ENCODE results near the gene OSBP.

The OSBP gene

DNA sequence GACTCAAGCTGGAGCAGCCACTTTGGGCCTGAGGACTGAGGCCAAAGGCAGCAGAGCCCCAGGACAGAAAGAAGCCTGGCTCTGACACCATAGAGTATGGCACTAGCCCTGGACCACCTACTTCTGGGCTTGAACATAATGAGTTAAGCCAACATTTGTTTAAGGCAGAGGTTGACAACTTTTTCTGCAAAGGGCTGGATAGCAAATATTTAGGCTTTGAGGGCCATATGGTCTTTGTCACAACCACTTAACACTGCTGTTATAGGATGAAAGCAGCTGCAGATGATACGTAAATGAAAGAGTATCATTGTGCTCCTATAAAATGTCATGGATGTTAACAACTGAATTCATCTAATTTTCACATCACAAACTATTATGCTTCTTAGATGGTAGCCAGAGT is 16.6 kb downstream of the OSBP start:
- ATAC-seq (ENCODE audit: insufficient read depth, low read depth) (no peak), DNase-seq (no peak)
- no peak overlapping the region for H2AFZ ChIP-seq (ENCODE audit: low read depth, low read length)
- no peaks in the 10 kb centered on the region for H3K9me3 ChIP-seq (ENCODE audit: insufficient read depth, low read length, severe bottlenecking)
- H3K4me1 ChIP-seq (ENCODE audit: insufficient read depth, low read length): no peaks in the 10 kb centered on the region
- no peak overlapping the region for H3K27ac ChIP-seq (ENCODE audit: low read length)
- H3K36me3 ChIP-seq (ENCODE audit: insufficient read depth, low read length): peaks cover 98% of the 10 kb centered on the region
- H3K27me3 ChIP-seq (ENCODE audit: insufficient read depth, low read length, poor library complexity): no peaks in the 10 kb centered on the region
- H3K4me3 ChIP-seq (ENCODE audit: low read depth in 1 of 2, low read length in 2 of 2): no peak overlapping the region
- no peak overlapping the region for H3K9ac ChIP-seq (ENCODE audit: low read depth, low read length)
- no peak overlapping the region for H3K4me2 ChIP-seq (ENCODE audit: insufficient read depth, low read length)
- peaks cover 12% of the 10 kb centered on the region; the same call in 1 of the 2 replicates for H4K20me1 ChIP-seq (ENCODE audit: insufficient read depth, low read length)
- peaks cover 19% of the 10 kb centered on the region; the same call in 1 of the 2 replicates for H3K79me2 ChIP-seq (ENCODE audit: insufficient read depth, low read length)
- no peak for TF ChIP-seq EZH2 (IDR thresholded peaks at IDR 0.05; ENCODE audit: borderline replicate concordance, low read depth, low read length, severe bottlenecking)
- TF ChIP-seq, protein P1, sequence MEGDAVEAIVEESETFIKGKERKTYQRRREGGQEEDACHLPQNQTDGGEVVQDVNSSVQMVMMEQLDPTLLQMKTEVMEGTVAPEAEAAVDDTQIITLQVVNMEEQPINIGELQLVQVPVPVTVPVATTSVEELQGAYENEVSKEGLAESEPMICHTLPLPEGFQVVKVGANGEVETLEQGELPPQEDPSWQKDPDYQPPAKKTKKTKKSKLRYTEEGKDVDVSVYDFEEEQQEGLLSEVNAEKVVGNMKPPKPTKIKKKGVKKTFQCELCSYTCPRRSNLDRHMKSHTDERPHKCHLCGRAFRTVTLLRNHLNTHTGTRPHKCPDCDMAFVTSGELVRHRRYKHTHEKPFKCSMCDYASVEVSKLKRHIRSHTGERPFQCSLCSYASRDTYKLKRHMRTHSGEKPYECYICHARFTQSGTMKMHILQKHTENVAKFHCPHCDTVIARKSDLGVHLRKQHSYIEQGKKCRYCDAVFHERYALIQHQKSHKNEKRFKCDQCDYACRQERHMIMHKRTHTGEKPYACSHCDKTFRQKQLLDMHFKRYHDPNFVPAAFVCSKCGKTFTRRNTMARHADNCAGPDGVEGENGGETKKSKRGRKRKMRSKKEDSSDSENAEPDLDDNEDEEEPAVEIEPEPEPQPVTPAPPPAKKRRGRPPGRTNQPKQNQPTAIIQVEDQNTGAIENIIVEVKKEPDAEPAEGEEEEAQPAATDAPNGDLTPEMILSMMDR (IDR thresholded peaks at IDR 0.05; ENCODE audit: borderline replicate concordance, extremely low read depth, low read length, poor library complexity, severe bottlenecking): no peak

DNA sequence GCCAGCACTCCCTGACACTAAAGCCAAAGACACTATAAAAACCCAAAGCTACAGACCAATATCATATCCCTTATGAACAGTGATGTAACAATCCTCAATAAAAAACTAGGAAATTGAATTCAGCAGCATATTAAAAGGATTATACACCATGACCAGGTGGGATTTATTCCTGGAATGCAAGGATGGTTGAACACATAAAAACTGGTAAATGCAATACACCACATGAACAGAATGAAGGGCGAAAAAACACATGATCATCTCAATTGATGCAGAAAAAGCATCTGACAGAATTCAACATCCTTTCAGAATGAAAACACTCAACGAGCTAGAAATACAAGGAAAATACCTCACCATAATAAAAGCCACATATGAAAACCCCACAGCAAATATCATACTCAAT is 31.3 kb downstream of the OSBP start:
- H3K4me2 ChIP-seq (ENCODE audit: insufficient read depth, low read length): no peak overlapping the region
- no peaks in the 10 kb centered on the region for H3K79me2 ChIP-seq (ENCODE audit: insufficient read depth, low read length)
- TF ChIP-seq, protein P1 (IDR thresholded peaks at IDR 0.05; ENCODE audit: borderline replicate concordance, extremely low read depth, low read length, poor library complexity, severe bottlenecking): no peak
- no peak for TF ChIP-seq EZH2 (IDR thresholded peaks at IDR 0.05; ENCODE audit: borderline replicate concordance, low read depth, low read length, severe bottlenecking)
- no peaks in the 10 kb centered on the region for H4K20me1 ChIP-seq (ENCODE audit: insufficient read depth, low read length)
- DNase-seq (no peak), ATAC-seq (ENCODE audit: insufficient read depth, low read depth) (no peak)
- no peaks in the 10 kb centered on the region for H3K4me1 ChIP-seq (ENCODE audit: insufficient read depth, low read length)
- peaks cover 9% of the 10 kb centered on the region for H3K9me3 ChIP-seq (ENCODE audit: insufficient read depth, low read length, severe bottlenecking)
- H3K36me3 ChIP-seq (ENCODE audit: insufficient read depth, low read length): peaks cover 78% of the 10 kb centered on the region
- H2AFZ ChIP-seq (ENCODE audit: low read depth, low read length): no peak overlapping the region
- H3K27ac ChIP-seq (ENCODE audit: low read length): no peak overlapping the region
- H3K9ac ChIP-seq (ENCODE audit: low read depth, low read length): no peak overlapping the region
- H3K27me3 ChIP-seq (ENCODE audit: insufficient read depth, low read length, poor library complexity): no peaks in the 10 kb centered on the region
- no peak overlapping the region for H3K4me3 ChIP-seq (ENCODE audit: low read depth in 1 of 2, low read length in 2 of 2)

DNA sequence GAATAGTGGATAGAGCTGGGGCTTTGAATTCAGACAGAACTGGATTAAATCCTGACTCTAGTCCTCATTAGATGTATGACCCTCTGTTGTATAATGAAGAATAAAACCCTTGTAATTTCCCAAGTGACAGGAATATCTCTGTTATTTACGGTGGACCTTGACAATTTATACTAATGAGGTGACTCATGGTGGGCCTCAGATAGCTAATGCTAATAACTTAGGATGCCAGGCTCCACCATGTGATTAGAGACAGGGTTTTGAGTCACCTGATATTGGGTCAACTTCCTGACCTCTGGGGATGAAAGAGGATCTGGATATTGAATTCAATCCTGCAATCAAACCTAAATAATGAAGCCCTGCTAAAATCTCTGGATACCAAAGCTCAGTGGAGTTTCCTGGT is 33.6 kb downstream of the OSBP start:
- no peak overlapping the region for H3K27ac ChIP-seq (ENCODE audit: low read length)
- no peaks in the 10 kb centered on the region for H3K27me3 ChIP-seq (ENCODE audit: insufficient read depth, low read length, poor library complexity)
- H3K4me2 ChIP-seq (ENCODE audit: insufficient read depth, low read length): no peak overlapping the region
- no peak for TF ChIP-seq EZH2 (IDR thresholded peaks at IDR 0.05; ENCODE audit: borderline replicate concordance, low read depth, low read length, severe bottlenecking)
- TF ChIP-seq, protein P1 (IDR thresholded peaks at IDR 0.05; ENCODE audit: borderline replicate concordance, extremely low read depth, low read length, poor library complexity, severe bottlenecking): no peak
- no peaks in the 10 kb centered on the region for H3K79me2 ChIP-seq (ENCODE audit: insufficient read depth, low read length)
- ATAC-seq (ENCODE audit: insufficient read depth, low read depth): no peak
- H3K9ac ChIP-seq (ENCODE audit: low read depth, low read length): no peak overlapping the region
- H3K36me3 ChIP-seq (ENCODE audit: insufficient read depth, low read length): peaks cover 77% of the 10 kb centered on the region
- H3K4me1 ChIP-seq (ENCODE audit: insufficient read depth, low read length): no peaks in the 10 kb centered on the region
- DNase-seq: no peak
- no peaks in the 10 kb centered on the region for H4K20me1 ChIP-seq (ENCODE audit: insufficient read depth, low read length)
- no peak overlapping the region for H2AFZ ChIP-seq (ENCODE audit: low read depth, low read length)
- peaks cover 9% of the 10 kb centered on the region for H3K9me3 ChIP-seq (ENCODE audit: insufficient read depth, low read length, severe bottlenecking)
- H3K4me3 ChIP-seq (ENCODE audit: low read depth in 1 of 2, low read length in 2 of 2): no peak overlapping the region

DNA sequence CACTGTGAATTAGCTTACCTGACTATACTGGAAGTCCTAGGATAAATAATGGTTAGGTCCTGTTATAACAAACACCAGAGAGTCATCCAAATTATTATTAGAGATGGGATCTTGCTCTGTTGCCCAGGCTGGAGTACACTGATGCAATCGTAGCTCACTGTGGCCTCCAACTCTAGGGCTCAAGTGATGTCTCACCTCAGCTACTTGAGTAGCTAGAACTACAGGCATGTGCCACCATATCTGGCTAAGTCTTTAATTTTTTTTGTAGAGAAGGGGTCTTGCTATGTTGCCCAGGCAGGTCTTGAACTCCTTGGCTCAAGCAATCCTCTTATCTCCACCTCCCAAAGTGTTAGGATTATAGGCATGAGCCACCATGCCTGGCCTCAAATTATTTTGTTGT is 37.2 kb downstream of the OSBP start:
- Histone ChIP-seq H3K9ac (ENCODE audit: low read depth, low read length) (no peak overlapping the region), H3K4me1 (ENCODE audit: insufficient read depth, low read length) (no peaks in the 10 kb centered on the region), H3K36me3 (ENCODE audit: insufficient read depth, low read length) (peaks cover 78% of the 10 kb centered on the region), H3K4me3 (ENCODE audit: low read depth in 1 of 2, low read length in 2 of 2) (no peak overlapping the region), H3K9me3 (ENCODE audit: insufficient read depth, low read length, severe bottlenecking) (no peaks in the 10 kb centered on the region), H3K27me3 (ENCODE audit: insufficient read depth, low read length, poor library complexity) (no peaks in the 10 kb centered on the region), H3K4me2 (ENCODE audit: insufficient read depth, low read length) (no peak overlapping the region), H3K79me2 (ENCODE audit: insufficient read depth, low read length) (no peaks in the 10 kb centered on the region), H4K20me1 (ENCODE audit: insufficient read depth, low read length) (no peaks in the 10 kb centered on the region), H3K27ac (ENCODE audit: low read length) (no peak overlapping the region), H2AFZ (ENCODE audit: low read depth, low read length) (no peak overlapping the region)
- DNase-seq (no peak), ATAC-seq (ENCODE audit: insufficient read depth, low read depth) (no peak)
- TF ChIP-seq, protein P1 (IDR thresholded peaks at IDR 0.05; ENCODE audit: borderline replicate concordance, extremely low read depth, low read length, poor library complexity, severe bottlenecking): no peak
- TF ChIP-seq EZH2 (IDR thresholded peaks at IDR 0.05; ENCODE audit: borderline replicate concordance, low read depth, low read length, severe bottlenecking): no peak

Measured in DND-41 (cell line).